Measurements from ENCODE around the gene ZSCAN5A.

ZSCAN5A gene

GRCh38 chr19:56297010-56297409 lies 17.6 kb downstream of the ZSCAN5A start:
- Histone ChIP-seq H3K9ac (no peak overlapping the region), H3K9me3 (ENCODE audit: control insufficient read depth, low read length) (no peaks in the 10 kb centered on the region), H3K4me2 (ENCODE audit: low read length) (no peak overlapping the region), H2AFZ (no peak overlapping the region), H3K79me2 (peaks cover 10% of the 10 kb centered on the region), H3K4me1 (no peaks in the 10 kb centered on the region), H3K27ac (no peak overlapping the region), H3K36me3 (ENCODE audit: control insufficient read depth, insufficient read depth, low read length) (no peaks in the 10 kb centered on the region), H3K4me3 (ENCODE audit: low read depth, low read length) (no peak overlapping the region), H3K27me3 (ENCODE audit: control insufficient read depth, insufficient read depth, low read length) (no peaks in the 10 kb centered on the region)
- TF ChIP-seq CTCF (IDR thresholded peaks at IDR 0.05), result no peak

GRCh38 chr19:56295531-56296455 lies 18.8 kb downstream of the ZSCAN5A start:
- Histone ChIP-seq H3K27me3 (ENCODE audit: control insufficient read depth, insufficient read depth, low read length) (no peaks in the 10 kb centered on the region), H3K4me3 (ENCODE audit: low read depth, low read length) (no peak overlapping the region), H3K79me2 (peaks cover 10% of the 10 kb centered on the region), H3K36me3 (ENCODE audit: control insufficient read depth, insufficient read depth, low read length) (no peaks in the 10 kb centered on the region), H3K9me3 (ENCODE audit: control insufficient read depth, low read length) (no peaks in the 10 kb centered on the region), H3K9ac (no peak overlapping the region), H2AFZ (no peak overlapping the region), H3K4me2 (ENCODE audit: low read length) (no peak overlapping the region), H3K27ac (no peak overlapping the region), H3K4me1 (no peaks in the 10 kb centered on the region)
- no peak for TF ChIP-seq CTCF (IDR thresholded peaks at IDR 0.05)

- Histone ChIP-seq H3K9ac (no peak overlapping the region), H3K36me3 (ENCODE audit: control insufficient read depth, insufficient read depth, low read length) (no peaks in the 10 kb centered on the region), H3K4me2 (ENCODE audit: low read length) (no peak overlapping the region), H3K9me3 (ENCODE audit: control insufficient read depth, low read length) (no peaks in the 10 kb centered on the region), H3K79me2 (peaks cover 10% of the 10 kb centered on the region), H3K27me3 (ENCODE audit: control insufficient read depth, insufficient read depth, low read length) (no peaks in the 10 kb centered on the region), H3K4me3 (ENCODE audit: low read depth, low read length) (no peak overlapping the region), H3K27ac (no peak overlapping the region), H2AFZ (no peak overlapping the region), H3K4me1 (no peaks in the 10 kb centered on the region)
- TF ChIP-seq CTCF (IDR thresholded peaks at IDR 0.05), result no peak
Measured at GRCh38 chr19:56294549-56294948, 20.1 kb downstream of the ZSCAN5A start.

- H3K4me2 ChIP-seq (ENCODE audit: low read length), result no peak overlapping the region
- no peak overlapping the region for H2AFZ ChIP-seq
- H3K4me3 ChIP-seq (ENCODE audit: low read depth, low read length), result no peak overlapping the region
- no peaks in the 10 kb centered on the region for H3K4me1 ChIP-seq
- peaks cover 10% of the 10 kb centered on the region for H3K79me2 ChIP-seq
- no peak overlapping the region for H3K27ac ChIP-seq
- H3K27me3 ChIP-seq (ENCODE audit: control insufficient read depth, insufficient read depth, low read length), result no peaks in the 10 kb centered on the region
- H3K9me3 ChIP-seq (ENCODE audit: control insufficient read depth, low read length), result no peaks in the 10 kb centered on the region
- H3K9ac ChIP-seq, result no peak overlapping the region
- H3K36me3 ChIP-seq (ENCODE audit: control insufficient read depth, insufficient read depth, low read length), result no peaks in the 10 kb centered on the region
- TF ChIP-seq CTCF (IDR thresholded peaks at IDR 0.05), result no peak
Measured at GRCh38 chr19:56291867-56292266, 22.8 kb downstream of the ZSCAN5A start.

DNA sequence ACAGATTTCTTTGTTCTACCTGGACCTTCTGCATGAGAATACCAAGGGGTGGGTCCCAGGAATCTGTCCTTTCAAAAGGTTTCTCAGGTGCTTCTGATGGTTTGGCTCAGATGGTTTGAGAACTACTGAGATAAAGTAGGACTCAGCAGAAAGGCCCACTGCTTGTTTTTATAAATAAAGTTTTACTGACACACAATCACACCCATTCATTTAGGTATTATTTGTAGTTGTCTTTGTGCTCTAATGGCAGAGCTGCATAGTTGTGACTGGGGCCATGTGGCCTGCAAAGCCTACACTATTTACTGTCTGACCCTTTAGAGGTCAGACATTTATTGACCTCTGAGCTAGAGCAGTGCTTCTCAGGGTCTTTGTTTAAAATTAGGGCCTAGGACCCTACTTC lies 24.5 kb downstream of the ZSCAN5A start:
- Histone ChIP-seq H3K4me2 (ENCODE audit: low read length) (no peak overlapping the region), H3K79me2 (peaks cover 8% of the 10 kb centered on the region), H3K9me3 (ENCODE audit: control insufficient read depth, low read length) (no peaks in the 10 kb centered on the region), H3K4me3 (ENCODE audit: low read depth, low read length) (no peak overlapping the region), H3K4me1 (no peaks in the 10 kb centered on the region), H2AFZ (no peak overlapping the region), H3K36me3 (ENCODE audit: control insufficient read depth, insufficient read depth, low read length) (no peaks in the 10 kb centered on the region), H3K9ac (no peak overlapping the region), H3K27me3 (ENCODE audit: control insufficient read depth, insufficient read depth, low read length) (no peaks in the 10 kb centered on the region), H3K27ac (no peak overlapping the region)
- TF ChIP-seq CTCF (IDR thresholded peaks at IDR 0.05), result no peak
